ENCODE results near the gene DSN1. TPM values are rescaled to one million over a fixed set of nuclear protein-coding genes. Genes with fewer than 3 reads are reported as not detected.

DSN1 gene
- total RNA-seq, 4 donors from 2014 or later, result 6.9 to 13.0 (median 9.7) TPM

DNA sequence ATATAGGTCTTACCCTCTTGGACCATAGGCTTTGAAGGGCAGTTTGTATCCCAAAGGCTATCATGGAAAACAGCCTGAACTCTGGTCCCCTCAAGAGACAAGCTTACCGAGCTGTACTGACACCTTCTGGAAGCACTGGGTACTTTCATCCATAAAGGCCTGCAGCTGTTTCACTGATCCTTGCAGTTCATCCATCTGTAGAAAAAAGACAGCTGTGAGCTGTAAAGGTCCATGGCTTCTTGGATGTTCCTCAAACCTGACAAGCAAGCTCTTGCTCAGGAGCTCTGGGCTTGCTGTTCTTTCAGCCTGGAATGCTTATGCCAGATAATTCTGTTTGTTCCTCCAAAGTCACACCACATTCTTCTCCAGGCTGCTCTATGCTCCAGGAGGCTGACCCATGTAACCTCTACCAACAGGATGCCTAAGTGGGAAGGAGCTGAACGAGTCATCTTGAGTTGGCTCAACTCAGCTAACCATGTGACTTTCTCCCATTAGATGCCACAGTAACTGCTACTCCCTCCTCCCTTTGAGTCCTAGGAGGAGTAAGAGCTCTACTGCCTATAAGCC is 18.8 kb downstream of the DSN1 start:
- DNase-seq, result no peak

GRCh38 chr20:36752582-36752981 is 21.0 kb downstream of the DSN1 start:
- Histone ChIP-seq H3K27me3 (no peaks in the 10 kb centered on the region), H3K4me3 (no peak overlapping the region), H3K4me1 (peaks cover 0 to 17% (median 5%) of the 10 kb centered on the region in 3 donors), H3K27ac (no peak overlapping the region), H3K9me3 (no peaks in the 10 kb centered on the region), H3K36me3 (peaks cover 0 to 62% (median 0%) of the 10 kb centered on the region in 3 donors)
- TF ChIP-seq, protein P1, sequence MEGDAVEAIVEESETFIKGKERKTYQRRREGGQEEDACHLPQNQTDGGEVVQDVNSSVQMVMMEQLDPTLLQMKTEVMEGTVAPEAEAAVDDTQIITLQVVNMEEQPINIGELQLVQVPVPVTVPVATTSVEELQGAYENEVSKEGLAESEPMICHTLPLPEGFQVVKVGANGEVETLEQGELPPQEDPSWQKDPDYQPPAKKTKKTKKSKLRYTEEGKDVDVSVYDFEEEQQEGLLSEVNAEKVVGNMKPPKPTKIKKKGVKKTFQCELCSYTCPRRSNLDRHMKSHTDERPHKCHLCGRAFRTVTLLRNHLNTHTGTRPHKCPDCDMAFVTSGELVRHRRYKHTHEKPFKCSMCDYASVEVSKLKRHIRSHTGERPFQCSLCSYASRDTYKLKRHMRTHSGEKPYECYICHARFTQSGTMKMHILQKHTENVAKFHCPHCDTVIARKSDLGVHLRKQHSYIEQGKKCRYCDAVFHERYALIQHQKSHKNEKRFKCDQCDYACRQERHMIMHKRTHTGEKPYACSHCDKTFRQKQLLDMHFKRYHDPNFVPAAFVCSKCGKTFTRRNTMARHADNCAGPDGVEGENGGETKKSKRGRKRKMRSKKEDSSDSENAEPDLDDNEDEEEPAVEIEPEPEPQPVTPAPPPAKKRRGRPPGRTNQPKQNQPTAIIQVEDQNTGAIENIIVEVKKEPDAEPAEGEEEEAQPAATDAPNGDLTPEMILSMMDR (IDR thresholded peaks at IDR 0.05), result no peak
- TF ChIP-seq POLR2A (IDR thresholded peaks at IDR 0.05), result no peak
- DNase-seq, result no peak
- WGBS, 2 donors, result 94 to 97% methylated on average over 5 of the region's 5 CpGs
- intact Hi-C loops (cut with DNase I), result no loop called here

More for the DNA sequence above, 18.8 kb downstream of the DSN1 start:
- peaks cover 0 to 72% (median 0%) of the 10 kb centered on the region in 3 donors for H3K36me3 ChIP-seq
- TF ChIP-seq, protein P1 (IDR thresholded peaks at IDR 0.05), result peak; percentile 60 to 81 (median 76)
- TF ChIP-seq POLR2A (IDR thresholded peaks at IDR 0.05), result no peak
- peaks cover 0 to 18% (median 5%) of the 10 kb centered on the region in 3 donors for H3K4me1 ChIP-seq
- no peak overlapping the region for H3K4me3 ChIP-seq
- H3K27ac ChIP-seq, result peak overlapping the region in 3 of 4 donors; percentile 41 to 67 (median 43)
- no peaks in the 10 kb centered on the region for H3K9me3 ChIP-seq
- H3K27me3 ChIP-seq, result no peaks in the 10 kb centered on the region
- intact Hi-C loops (cut with DNase I), result no loop called here
- WGBS, 2 donors, result 3 to 6% methylated on average over 2 of the region's 2 CpGs

- Histone ChIP-seq H3K9me3 (no peaks in the 10 kb centered on the region), H3K27me3 (no peaks in the 10 kb centered on the region), H3K27ac (peak within 1 kb of the TSS; percentile 72 to 82 (median 75)), H3K4me1 (peaks cover 14 to 27% (median 15%) of the 10 kb centered on the region in 3 donors), H3K36me3 (peaks cover 0 to 3% (median 0%) of the 10 kb centered on the region in 3 donors), H3K4me3 (peak within 1 kb of the TSS; percentile 67 to 99 (median 88))
- intact Hi-C loops (cut with DNase I), result no loop called here
- DNase-seq, result peak; percentile 63
- WGBS, 2 donors, result 10 to 22% methylated on average over 6 to 14 of the region's 63 CpGs
- TF ChIP-seq POLR2A (IDR thresholded peaks at IDR 0.05), result no peak
- TF ChIP-seq, protein P1 (IDR thresholded peaks at IDR 0.05), result peak in 2 of 6 experiments; percentile 13
These were observed 27.5 kb downstream of the DSN1 start, which contains the start of gene NDRG3 for GRCh38 chr20:36745927-36746659. Gene NDRG3 (minus strand): TSS chr20:36746090. CDS start chr20:36721735, 24,355 bp downstream.

DNA sequence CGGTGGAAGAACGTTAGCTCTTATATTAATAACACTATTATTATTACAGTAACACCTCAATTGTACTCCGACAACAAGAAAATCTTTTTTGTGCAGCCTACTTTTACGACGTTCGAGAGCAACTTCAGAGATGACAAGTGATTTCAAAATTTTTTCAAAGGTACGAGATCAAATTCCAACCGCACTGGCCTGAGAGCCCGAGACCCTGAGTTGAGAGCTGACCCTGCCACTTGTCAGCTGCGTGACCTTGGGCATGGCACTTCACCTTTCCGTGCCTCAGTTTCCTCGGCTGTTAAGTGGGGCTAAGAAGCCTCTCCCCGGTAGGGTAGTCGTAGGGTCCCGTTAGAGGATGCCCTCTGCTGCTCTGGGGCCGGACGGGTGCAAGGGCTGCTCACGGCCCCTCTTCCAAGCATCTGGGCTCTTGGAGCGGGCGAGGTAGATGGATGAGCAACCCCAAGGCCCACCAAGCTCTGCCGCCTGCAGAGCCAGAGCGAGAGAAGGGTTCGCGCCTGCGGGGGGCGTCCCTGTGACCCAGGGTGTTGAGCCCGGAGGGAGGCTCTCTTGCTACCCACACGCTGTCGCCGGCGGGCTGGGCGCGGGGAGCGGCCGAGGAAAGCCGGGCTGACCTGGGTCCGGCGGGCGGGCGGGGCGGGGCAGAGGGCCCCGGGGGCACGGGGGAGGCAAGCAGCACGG is 28.2 kb downstream of the DSN1 start:
- WGBS, 2 donors, result 14 to 17% methylated on average over 8 to 9 of the region's 44 CpGs
- Histone ChIP-seq H3K27me3 (no peaks in the 10 kb centered on the region), H3K9me3 (no peaks in the 10 kb centered on the region), H3K27ac (peak overlapping the region; percentile 72 to 82 (median 74)), H3K36me3 (no peaks in the 10 kb centered on the region), H3K4me1 (peaks cover 14 to 27% (median 15%) of the 10 kb centered on the region in 3 donors), H3K4me3 (peak overlapping the region; percentile 67 to 99 (median 88))
- intact Hi-C loops (cut with DNase I), result no loop called here
- no peak for DNase-seq
- TF ChIP-seq POLR2A (IDR thresholded peaks at IDR 0.05), result no peak
- TF ChIP-seq, protein P1 (IDR thresholded peaks at IDR 0.05), result no peak
